AG04449 (cell line): ENCODE measurements around the gene STXBP2.

Source experiments
- CTCF ChIA-PET: fragments of 350-600 bp; formaldehyde crosslinking; extraction: SDS; loops from one replicate; lab custom pipeline; 2021; ENCODE audit warnings: antibody characterized with exemption; lab: Yijun Ruan, JAX
- POLR2A ChIA-PET: fragments of 400-600, 350-600 bp; formaldehyde crosslinking; extraction: SDS; loops from one replicate; lab custom pipeline; 2020; ENCODE audit warnings: antibody characterized with exemption, inconsistent platforms; lab: Yijun Ruan, JAX
- DNase-seq: peaks from one replicate; pipeline ENCODE4 v3.0.0-alpha.2; 2010; ENCODE audit warnings: low read depth, low spot score
- H3K4me3 ChIP-seq: 2 replicates; pipeline ENCODE4 v1.5.1; 2011; ENCODE audit warnings: low read depth, mild to moderate bottlenecking, control low read depth, low read length
- CTCF ChIP-seq: IDR thresholded peaks from one replicate; pipeline ENCODE4 v1.5.1; 2011; ENCODE audit warnings: mild to moderate bottlenecking, moderate library complexity, low read length, control low read depth, inconsistent platforms; ENCODE audit not compliant: insufficient read depth; ENCODE audit errors: missing control alignments

Gene STXBP2

GRCh38 chr19:7611541-7612279 lies 25.2 kb upstream of the STXBP2 start:
- DNase-seq, result no peak
- ChIA-PET CTCF (interaction anchor here (2.0 kb wide), 1 partner anchor 257 kb away, joined by 4 read pairs; no protein-coding TSS in a partner anchor), POLR2A (no interaction called here)
- no peak overlapping the region for H3K4me3 ChIP-seq
- no peak for TF ChIP-seq CTCF

DNA sequence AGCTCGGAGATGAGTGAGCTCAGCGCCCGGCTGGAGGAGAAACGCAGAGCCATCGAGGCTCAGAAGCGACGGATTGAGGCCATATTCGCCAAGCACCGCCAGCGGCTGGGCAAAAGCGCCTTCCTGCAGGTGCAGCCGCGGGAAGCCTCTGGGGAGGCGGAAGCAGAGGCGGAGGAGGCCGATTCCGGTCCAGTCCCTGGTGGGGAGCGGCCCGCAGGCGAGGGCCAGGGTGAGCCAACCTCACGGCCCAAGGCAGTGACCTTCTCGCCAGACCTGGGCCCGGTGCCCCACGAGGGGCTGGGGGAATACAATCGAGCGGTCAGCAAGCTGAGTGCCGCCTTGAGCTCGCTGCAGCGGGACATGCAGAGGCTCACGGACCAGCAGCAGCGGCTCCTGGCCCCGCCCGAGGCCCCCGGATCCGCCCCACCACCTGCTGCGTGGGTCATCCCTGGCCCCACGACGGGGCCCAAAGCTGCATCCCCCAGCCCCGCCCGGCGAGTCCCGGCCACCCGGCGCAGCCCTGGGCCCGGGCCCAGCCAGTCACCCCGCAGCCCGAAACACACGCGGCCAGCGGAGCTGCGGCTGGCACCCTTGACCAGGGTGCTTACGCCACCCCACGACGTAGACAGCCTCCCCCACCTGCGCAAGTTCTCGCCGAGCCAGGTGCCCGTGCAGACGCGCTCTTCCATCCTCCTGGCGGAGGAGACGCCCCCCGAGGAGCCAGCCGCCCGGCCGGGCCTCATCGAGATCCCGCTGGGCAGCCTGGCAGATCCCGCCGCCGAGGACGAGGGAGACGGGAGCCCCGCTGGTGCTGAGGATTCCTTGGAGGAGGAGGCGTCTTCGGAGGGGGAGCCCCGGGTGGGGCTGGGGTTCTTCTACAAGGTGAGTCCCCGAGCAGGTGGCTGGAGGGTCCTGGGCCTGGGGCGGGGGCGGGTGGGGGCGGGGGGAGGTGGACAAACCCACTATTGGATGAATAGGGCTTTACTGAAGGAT lies 24.3 kb upstream of the STXBP2 start:
- POLR2A ChIA-PET, result interaction anchor here (0.6 kb wide), 1 partner anchor 133 kb away, joined by 3 read pairs; no protein-coding TSS in a partner anchor
- DNase-seq, result no peak
- H3K4me3 ChIP-seq, result no peak overlapping the region
- CTCF ChIA-PET, result interaction anchor here (2.0 kb wide), 1 partner anchor 258 kb away, joined by 4 read pairs; no protein-coding TSS in a partner anchor
- TF ChIP-seq CTCF, result no peak

- no peak overlapping the region for H3K4me3 ChIP-seq
- DNase-seq, result no peak
- no peak for TF ChIP-seq CTCF
- ChIA-PET CTCF (interaction anchor here (1.1 kb wide), 1 partner anchor 47 kb away, joined by 3 read pairs; no protein-coding TSS in a partner anchor), POLR2A (no interaction called here)
These were observed 21.8 kb upstream of the STXBP2 start for GRCh38 chr19:7614859-7615741.

- POLR2A ChIA-PET, result no interaction called here
- no peak for TF ChIP-seq CTCF
- CTCF ChIA-PET, result interaction anchor here (0.6 kb wide), 1 partner anchor 61 kb away, joined by 3 read pairs; no protein-coding TSS in a partner anchor
These were observed 19.7 kb upstream of the STXBP2 start for GRCh38 chr19:7617172-7617571.

DNA sequence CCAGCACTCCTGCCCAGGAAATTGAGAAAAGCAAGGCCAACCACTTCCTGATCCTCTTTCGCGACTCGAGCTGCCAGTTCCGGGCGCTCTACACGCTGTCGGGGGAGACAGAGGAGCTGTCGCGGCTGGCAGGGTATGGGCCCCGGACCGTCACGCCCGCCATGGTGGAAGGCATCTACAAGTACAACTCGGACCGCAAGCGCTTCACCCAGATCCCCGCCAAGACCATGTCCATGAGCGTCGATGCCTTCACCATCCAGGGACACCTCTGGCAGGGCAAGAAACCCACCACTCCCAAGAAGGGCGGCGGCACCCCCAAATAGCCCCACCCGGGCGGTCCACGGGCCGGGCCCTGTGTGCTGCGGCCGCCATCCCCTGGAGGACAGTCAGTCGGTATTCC lies 19.2 kb upstream of the STXBP2 start:
- CTCF ChIA-PET, result interaction anchor here (1.1 kb wide), 1 partner anchor 49 kb away, joined by 3 read pairs; no protein-coding TSS in a partner anchor
- H3K4me3 ChIP-seq, result no peak overlapping the region
- DNase-seq, result no peak
- TF ChIP-seq CTCF, result no peak
- POLR2A ChIA-PET, result no interaction called here

More at GRCh38 chr19:7617172-7617571, 19.7 kb upstream of the STXBP2 start:
- no peak for DNase-seq
- no peak overlapping the region for H3K4me3 ChIP-seq
